MM.1S (cell line): ENCODE measurements around the gene SNX6.

ENCODE experiments used
- DNase-seq: peaks from one replicate; pipeline ENCODE4 v3.0.0-alpha.2; 2015
- H2AFZ ChIP-seq: fragments of 300-600 bp; sonication (generic); 2 replicates; pipeline ENCODE4 v1.6.0; 2016; ENCODE audit warnings: antibody characterized with exemption, low read length
- H3F3A ChIP-seq: fragments of 300-600 bp; sonication (generic); 2 replicates; pipeline ENCODE4 v1.6.1; 2016; ENCODE audit warnings: mild to moderate bottlenecking, antibody characterized with exemption, low read length, moderate library complexity, mixed read lengths; ENCODE audit not compliant: insufficient read depth
- H3K27ac ChIP-seq: fragments of 300-600 bp; sonication (generic); 2 replicates; pipeline ENCODE4 v1.5.1; 2016; ENCODE audit warnings: mild to moderate bottlenecking, low read length
- H3K27me3 ChIP-seq: fragments of 300-600 bp; sonication (generic); replicated peaks from 2 replicates; pipeline ENCODE4 v1.6.0; 2016; ENCODE audit warnings: low read length; ENCODE audit not compliant: insufficient read depth
- H3K36me3 ChIP-seq: fragments of 300-600 bp; sonication (generic); replicated peaks from 2 replicates; pipeline ENCODE4 v1.6.1; 2016; ENCODE audit warnings: mild to moderate bottlenecking, low read length, mixed read lengths; ENCODE audit not compliant: insufficient read depth
- H3K4me1 ChIP-seq: fragments of 300-600 bp; sonication (generic); 2 replicates; pipeline ENCODE4 v1.6.1; 2016; ENCODE audit warnings: low read length, mixed read lengths
- H3K4me2 ChIP-seq: fragments of 300-600 bp; sonication (generic); 2 replicates; pipeline ENCODE4 v1.6.0; 2016; ENCODE audit warnings: low read depth, low read length
- H3K4me3 ChIP-seq: fragments of 300-600 bp; sonication (generic); 2 replicates; pipeline ENCODE4 v1.5.1; 2016; ENCODE audit warnings: low read length, mixed read lengths
- H3K79me2 ChIP-seq: fragments of 300-600 bp; sonication (generic); 2 replicates; pipeline ENCODE4 v1.6.1; 2016; ENCODE audit warnings: mixed run types, low read length, mixed read lengths
- H3K9ac ChIP-seq: fragments of 300-600 bp; sonication (generic); 2 replicates; pipeline ENCODE4 v1.6.1; 2016; ENCODE audit warnings: low read length, mixed read lengths
- H3K9me2 ChIP-seq: fragments of 300-600 bp; sonication (generic); replicated peaks from 2 replicates; pipeline ENCODE4 v1.6.1; 2016; ENCODE audit warnings: mild to moderate bottlenecking, low read length, mixed read lengths; ENCODE audit not compliant: insufficient read depth
- H3K9me3 ChIP-seq: fragments of 300-600 bp; sonication (generic); replicated peaks from 2 replicates; pipeline ENCODE4 v1.6.1; 2016; ENCODE audit warnings: mild to moderate bottlenecking, low read length, mixed read lengths; ENCODE audit not compliant: insufficient read depth
- H4K20me1 ChIP-seq: fragments of 300-600 bp; sonication (generic); 2 replicates; pipeline ENCODE4 v1.6.1; 2016; ENCODE audit warnings: mild to moderate bottlenecking, low read length, moderate library complexity, mixed read lengths; ENCODE audit not compliant: insufficient read depth
- CTCF ChIP-seq: fragments of 300-600 bp; sonication (generic); IDR thresholded peaks from 2 replicates; pipeline ENCODE4 v1.5.1; 2016; ENCODE audit warnings: antibody characterized with exemption, low read length, mixed read lengths
- EZH2 ChIP-seq: fragments of 300-600 bp; sonication (generic); optimal IDR thresholded peaks from 2 replicates; pipeline ENCODE3; 2017; ENCODE audit warnings: low read depth, mild to moderate bottlenecking, antibody characterized with exemption, low read length, mixed read lengths
- EZH2phosphoT487 ChIP-seq: fragments of 300-600 bp; sonication (generic); IDR thresholded peaks from 2 replicates; pipeline ENCODE4 v1.6.1; 2018; ENCODE audit warnings: antibody characterized with exemption, low read length

The SNX6 gene

GRCh38 chr14:34667007-34667406 lies 37.1 kb upstream of the SNX6 start:
- no peak for DNase-seq
- Histone ChIP-seq H3K36me3 (no peaks in the 10 kb centered on the region), H3K9ac (no peak overlapping the region), H3F3A (peaks cover 10% of the 10 kb centered on the region; the same call in 1 of the 2 replicates), H3K4me2 (no peak overlapping the region), H2AFZ (no peak overlapping the region), H3K9me2 (no peaks in the 10 kb centered on the region), H3K9me3 (no peaks in the 10 kb centered on the region), H4K20me1 (no peaks in the 10 kb centered on the region), H3K27ac (no peak overlapping the region), H3K79me2 (no peaks in the 10 kb centered on the region), H3K4me1 (peaks cover 14% of the 10 kb centered on the region), H3K27me3 (no peaks in the 10 kb centered on the region), H3K4me3 (no peak overlapping the region)
- TF ChIP-seq EZH2phosphoT487: no peak
- no peak for TF ChIP-seq EZH2
- TF ChIP-seq CTCF: no peak

DNA sequence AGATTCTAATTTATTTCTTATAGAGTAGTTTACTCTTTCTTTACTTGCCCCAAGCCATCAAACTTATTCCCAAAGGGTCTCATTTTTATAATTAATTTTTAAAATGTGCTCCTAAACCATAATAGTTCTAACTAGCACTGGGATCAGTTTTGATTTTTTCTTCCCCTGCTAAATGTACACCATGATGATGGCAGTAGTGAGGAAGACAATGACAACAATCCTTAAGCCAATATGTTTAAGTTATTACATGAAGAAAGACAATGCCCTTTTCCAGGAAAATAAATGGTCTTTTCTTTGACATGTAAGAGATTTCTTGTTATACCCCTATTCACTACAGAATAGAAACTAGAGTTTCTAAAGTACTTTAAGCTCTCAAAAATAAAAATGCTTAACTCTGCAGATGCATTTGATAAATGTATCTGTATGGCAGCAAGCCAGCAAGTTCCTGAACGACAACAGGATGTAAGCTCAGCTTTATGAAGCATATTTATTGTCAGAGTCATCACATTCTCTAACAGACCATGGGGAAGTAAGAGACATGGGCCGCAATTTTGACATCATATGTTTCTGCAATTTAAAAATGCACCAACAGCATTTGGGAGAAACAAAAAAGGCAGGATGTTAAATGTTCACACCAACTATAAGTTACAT lies 36.0 kb upstream of the SNX6 start:
- Histone ChIP-seq H3F3A (peaks cover 10% of the 10 kb centered on the region; the same call in 1 of the 2 replicates), H3K27me3 (no peaks in the 10 kb centered on the region), H3K4me2 (peak overlapping the region; percentile 40; the same call in 1 of the 2 replicates), H3K4me1 (peaks cover 14% of the 10 kb centered on the region), H3K36me3 (no peaks in the 10 kb centered on the region), H3K9me2 (no peaks in the 10 kb centered on the region), H3K79me2 (no peaks in the 10 kb centered on the region), H4K20me1 (no peaks in the 10 kb centered on the region), H3K9ac (no peak overlapping the region), H3K4me3 (no peak overlapping the region), H3K9me3 (no peaks in the 10 kb centered on the region), H2AFZ (peak overlapping the region; percentile 48; the same call in 1 of the 2 replicates), H3K27ac (peak overlapping the region; percentile 73)
- DNase-seq: peak; percentile 77
- TF ChIP-seq CTCF (no peak), EZH2 (no peak), EZH2phosphoT487 (no peak)

DNA sequence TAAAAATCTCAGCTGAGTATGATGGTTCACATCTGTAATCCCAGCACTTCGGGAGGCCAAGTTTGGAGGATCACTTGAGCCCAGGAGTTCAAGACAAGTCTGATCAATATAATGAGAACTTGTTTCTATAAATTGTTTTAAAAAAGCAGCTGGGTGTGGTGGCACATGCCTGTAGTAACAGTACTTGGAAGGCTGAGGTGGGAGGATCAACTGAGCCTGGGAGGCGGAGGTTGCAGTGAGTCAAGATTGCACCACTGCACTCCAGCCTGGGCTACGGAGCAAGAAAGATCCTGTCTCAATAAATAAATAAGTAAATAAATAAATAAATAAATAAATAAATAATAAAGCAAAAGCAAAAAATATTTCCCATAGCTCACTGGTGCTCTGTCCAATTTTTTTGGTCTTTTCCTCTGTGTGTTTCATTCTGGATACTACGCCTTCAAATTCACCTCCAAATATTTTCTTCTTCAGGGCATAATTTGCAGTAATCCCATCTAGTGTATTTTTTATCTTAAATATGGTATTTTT lies 32.7 kb upstream of the SNX6 start:
- no peaks in the 10 kb centered on the region for H3K27me3 ChIP-seq
- no peak overlapping the region for H3K9ac ChIP-seq
- H2AFZ ChIP-seq: no peak overlapping the region
- no peak overlapping the region for H3K4me3 ChIP-seq
- H3K4me2 ChIP-seq: no peak overlapping the region
- peaks cover 10% of the 10 kb centered on the region; the same call in 1 of the 2 replicates for H3F3A ChIP-seq
- no peaks in the 10 kb centered on the region for H3K79me2 ChIP-seq
- H3K36me3 ChIP-seq: no peaks in the 10 kb centered on the region
- no peaks in the 10 kb centered on the region for H3K9me3 ChIP-seq
- DNase-seq: no peak
- peaks cover 14% of the 10 kb centered on the region for H3K4me1 ChIP-seq
- no peaks in the 10 kb centered on the region for H4K20me1 ChIP-seq
- no peak overlapping the region for H3K27ac ChIP-seq
- TF ChIP-seq EZH2: no peak
- TF ChIP-seq CTCF: no peak
- no peak for TF ChIP-seq EZH2phosphoT487
- no peaks in the 10 kb centered on the region for H3K9me2 ChIP-seq
